Omental fat pad (tissue), 4 donors: ENCODE data around the gene PRTN3. TPM values are rescaled to one million over a fixed set of nuclear protein-coding genes. Genes with fewer than 3 reads are reported as not detected.

Source experiments
- ATAC-seq: fragments of 150-250 bp; one replicate; pipeline ENCODE4 v1.9.1; 2016; ENCODE audit warnings: mild to moderate bottlenecking, moderate library complexity; ENCODE audit not compliant: low FRiP score
- DNase-seq: peaks from one replicate; pipeline ENCODE4 v3.0.0-alpha.2; 2019; ENCODE audit warnings: low spot score
- total RNA-seq, 4 donors: library from RNA; depleted of rRNA; stranded (reverse); fragments of >200 nt; gene quantifications; one replicate each; pipeline ENCODE4 v1.1.0, GENCODE V29; 2016
- TF ChIP-seq, protein P1 (sequence below), 3 donors: fragments of 450-650 bp; IDR thresholded peaks; one replicate each; pipeline ENCODE4 v1.5.1; 2016 to 2017; ENCODE audit warnings: antibody characterized with exemption in 3 of 3, mild to moderate bottlenecking in 3 of 3, moderate library complexity in 2 of 3

PRTN3 gene
- total RNA-seq, 4 donors from 2014 or later, result not detected

DNA sequence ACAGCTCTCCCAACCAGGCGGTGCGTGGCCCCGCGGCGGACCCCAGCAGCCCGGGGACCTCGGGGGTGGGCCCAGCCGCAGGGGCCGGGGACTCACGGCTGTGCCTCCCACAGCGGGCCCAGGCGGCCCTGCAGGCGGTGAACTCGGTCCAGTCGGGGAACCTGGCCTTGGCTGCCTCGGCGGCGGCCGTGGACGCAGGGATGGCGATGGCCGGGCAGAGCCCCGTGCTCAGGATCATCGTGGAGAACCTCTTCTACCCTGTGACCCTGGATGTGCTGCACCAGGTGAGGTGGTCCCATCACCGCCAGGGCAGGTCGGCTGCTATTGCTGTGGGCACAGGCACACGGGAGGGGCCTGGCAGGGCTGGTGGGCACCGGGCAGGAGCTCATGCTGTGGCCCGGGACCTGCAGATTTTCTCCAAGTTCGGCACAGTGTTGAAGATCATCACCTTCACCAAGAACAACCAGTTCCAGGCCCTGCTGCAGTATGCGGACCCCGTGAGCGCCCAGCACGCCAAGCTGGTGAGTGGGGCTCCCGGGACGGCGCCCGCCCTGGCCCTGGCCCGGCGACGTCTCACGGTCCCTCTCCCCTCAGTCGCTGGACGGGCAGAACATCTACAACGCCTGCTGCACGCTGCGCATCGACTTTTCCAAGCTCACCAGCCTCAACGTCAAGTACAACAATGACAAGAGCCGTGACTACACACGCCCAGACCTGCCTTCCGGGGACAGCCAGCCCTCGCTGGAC lies 36.2 kb upstream of the PRTN3 start:
- ATAC-seq, result no peak
- DNase-seq, result no peak
- TF ChIP-seq, protein P1, sequence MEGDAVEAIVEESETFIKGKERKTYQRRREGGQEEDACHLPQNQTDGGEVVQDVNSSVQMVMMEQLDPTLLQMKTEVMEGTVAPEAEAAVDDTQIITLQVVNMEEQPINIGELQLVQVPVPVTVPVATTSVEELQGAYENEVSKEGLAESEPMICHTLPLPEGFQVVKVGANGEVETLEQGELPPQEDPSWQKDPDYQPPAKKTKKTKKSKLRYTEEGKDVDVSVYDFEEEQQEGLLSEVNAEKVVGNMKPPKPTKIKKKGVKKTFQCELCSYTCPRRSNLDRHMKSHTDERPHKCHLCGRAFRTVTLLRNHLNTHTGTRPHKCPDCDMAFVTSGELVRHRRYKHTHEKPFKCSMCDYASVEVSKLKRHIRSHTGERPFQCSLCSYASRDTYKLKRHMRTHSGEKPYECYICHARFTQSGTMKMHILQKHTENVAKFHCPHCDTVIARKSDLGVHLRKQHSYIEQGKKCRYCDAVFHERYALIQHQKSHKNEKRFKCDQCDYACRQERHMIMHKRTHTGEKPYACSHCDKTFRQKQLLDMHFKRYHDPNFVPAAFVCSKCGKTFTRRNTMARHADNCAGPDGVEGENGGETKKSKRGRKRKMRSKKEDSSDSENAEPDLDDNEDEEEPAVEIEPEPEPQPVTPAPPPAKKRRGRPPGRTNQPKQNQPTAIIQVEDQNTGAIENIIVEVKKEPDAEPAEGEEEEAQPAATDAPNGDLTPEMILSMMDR (IDR thresholded peaks at IDR 0.05), result no peak

DNA sequence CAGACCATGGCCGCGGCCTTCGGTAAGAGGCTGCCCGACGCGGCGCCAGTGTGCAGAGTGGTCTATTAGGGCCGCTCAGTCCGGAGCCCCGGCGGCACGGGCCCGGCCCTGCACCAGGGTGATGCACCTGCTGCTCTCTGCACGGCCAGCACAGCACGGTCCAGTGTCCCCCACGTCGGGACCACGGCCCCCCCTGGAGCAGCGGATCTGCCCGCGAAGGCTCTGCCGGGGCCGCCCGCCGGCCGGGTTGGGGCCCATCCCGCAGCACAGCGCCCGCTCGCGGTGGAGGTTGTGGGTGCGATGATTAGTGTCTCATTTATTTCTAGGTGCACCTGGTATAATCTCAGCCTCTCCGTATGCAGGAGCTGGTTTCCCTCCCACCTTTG lies 35.6 kb upstream of the PRTN3 start:
- DNase-seq (no peak), ATAC-seq (no peak)
- TF ChIP-seq, protein P1 (IDR thresholded peaks at IDR 0.05), result no peak

DNA sequence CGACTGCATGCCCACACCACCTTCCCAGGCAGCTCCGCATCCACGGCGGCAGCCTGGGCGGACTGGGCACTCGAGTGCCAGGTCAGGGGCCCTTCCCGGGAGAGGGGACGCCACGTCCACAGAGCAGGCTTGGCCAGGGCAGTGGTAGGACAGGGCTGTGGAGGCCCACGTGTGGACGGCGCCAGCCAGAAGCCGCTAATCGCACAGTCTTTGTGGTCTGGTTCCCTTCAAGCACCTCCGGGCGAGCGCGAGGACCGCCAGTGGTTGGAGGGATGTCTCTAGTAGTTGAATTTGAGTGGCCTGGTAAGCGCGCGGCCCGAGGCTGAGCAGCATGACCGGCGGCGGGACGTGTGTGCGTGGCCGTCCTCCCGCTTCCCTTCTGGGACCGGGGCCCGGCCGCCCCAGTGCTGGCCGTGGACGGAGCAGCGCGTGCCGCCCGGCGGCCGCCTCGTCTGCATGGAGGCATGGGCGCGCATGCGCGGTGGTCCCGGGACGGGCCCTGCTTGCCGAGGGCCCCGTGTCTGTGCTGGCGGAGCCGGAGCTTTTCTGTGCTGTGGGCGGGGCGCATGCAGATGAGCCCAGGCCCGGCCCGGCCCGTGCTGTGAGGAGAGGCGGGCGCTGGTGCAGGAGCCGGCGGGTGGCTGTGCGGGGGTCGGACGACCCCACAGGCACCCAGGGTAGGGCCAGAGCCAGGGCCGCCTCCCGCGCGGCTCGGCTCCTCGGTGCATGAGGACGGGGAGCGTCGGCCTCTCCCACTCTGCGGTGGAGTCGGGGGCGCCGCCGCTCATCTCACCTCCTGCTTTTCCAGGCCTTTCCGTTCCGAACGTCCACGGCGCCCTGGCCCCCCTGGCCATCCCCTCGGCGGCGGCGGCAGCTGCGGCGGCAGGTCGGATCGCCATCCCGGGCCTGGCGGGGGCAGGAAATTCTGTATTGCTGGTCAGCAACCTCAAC lies 34.9 kb upstream of the PRTN3 start:
- DNase-seq, result no peak
- no peak for ATAC-seq

DNA sequence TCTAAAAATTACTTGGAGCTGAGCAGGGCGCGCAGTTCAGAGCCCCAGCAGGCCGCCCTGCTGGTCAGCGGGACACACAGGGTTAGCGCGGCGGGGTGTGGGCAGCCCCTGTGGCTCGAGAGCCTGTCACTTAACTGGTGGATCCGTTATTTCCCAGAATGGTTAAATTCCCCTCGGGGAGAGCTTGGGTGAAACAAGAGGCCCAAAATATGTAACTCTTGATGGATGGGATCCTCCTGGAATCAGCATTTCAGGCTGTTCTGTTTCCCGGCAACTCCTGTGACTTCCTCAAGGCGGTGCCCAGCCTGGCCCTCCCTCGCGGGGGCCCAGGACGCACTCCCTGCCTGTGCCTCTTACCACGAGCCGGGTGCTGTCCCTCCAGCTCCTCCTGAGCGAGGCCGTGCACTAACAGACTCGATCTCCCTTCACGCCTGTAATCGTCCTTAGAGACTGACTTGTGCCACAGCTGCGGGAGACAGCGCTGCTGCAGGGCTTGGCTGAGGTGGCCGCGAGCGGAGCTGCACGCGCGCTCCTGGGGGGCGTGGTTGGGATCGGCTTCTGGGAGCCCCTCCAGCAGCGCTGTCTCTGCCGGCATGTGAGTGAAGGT lies 33.9 kb upstream of the PRTN3 start:
- DNase-seq (no peak), ATAC-seq (no peak)
- TF ChIP-seq, protein P1 (IDR thresholded peaks at IDR 0.05), result no peak

More for the DNA sequence above, 34.9 kb upstream of the PRTN3 start:
- TF ChIP-seq, protein P1 (IDR thresholded peaks at IDR 0.05), result no peak

DNA sequence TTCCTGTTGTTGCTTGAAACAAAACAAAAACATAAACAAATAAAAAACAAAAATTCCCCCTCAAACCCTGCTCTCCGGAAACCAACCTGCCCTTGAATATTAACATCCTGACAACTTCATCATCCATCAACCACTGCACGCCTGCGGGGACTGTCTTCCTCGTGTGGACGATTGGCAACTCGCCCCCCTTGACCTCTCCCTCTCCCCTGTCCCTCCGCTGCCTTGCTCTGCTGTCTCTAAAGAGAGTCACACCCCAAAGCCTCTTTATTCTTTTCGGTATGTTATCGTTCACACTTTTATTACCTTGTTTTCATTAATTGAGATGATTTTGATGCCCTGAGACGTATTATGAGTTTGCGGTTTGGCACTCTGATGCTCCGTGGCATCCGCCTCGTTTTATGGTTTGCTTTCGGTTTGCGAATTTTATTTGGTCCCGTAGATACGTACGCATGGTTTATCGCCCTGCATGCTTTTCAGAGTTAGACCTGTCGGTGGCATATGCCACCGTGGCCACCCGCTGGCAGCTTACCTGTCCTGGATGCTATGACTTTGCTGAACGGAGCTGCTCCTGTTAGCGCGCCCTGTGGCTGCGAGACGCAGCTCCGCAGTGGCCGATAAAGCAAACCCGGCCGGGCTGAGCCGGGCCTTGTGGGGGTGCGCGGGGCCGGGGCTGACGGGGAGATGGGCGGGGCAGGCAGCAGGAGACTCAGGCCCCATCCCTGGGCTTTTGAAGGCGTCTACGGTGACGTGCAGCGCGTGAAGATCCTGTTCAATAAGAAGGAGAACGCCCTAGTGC lies 33.0 kb upstream of the PRTN3 start:
- DNase-seq, result no peak
- ATAC-seq, result no peak
- TF ChIP-seq, protein P1 (IDR thresholded peaks at IDR 0.05), result no peak

DNA sequence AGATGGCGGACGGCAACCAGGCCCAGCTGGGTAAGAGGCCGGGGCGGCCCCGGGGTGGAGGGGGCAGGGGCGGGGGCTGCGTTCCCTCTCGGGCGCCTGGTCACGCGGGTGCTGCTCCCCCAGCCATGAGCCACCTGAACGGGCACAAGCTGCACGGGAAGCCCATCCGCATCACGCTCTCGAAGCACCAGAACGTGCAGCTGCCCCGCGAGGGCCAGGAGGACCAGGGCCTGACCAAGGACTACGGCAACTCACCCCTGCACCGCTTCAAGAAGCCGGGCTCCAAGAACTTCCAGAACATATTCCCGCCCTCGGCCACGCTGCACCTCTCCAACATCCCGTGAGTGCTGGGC lies 32.4 kb upstream of the PRTN3 start:
- TF ChIP-seq, protein P1 (IDR thresholded peaks at IDR 0.05), result no peak
- ATAC-seq (no peak), DNase-seq (no peak)
